HTERT RPE-1 (cell line): Measurements from ENCODE around the gene SCYL1.

Experiments
- in situ Hi-C: fragments of 300-500 bp; cut with MboI; formaldehyde crosslinking; loops from 4 replicates; pipeline ENCODE4 v1.14.3; 2020; ENCODE audit warnings: low sequenced_read_pairs

The SCYL1 gene

GRCh38 chr11:65579291-65579690, 54.4 kb downstream of the SCYL1 start:
- in situ Hi-C loops: no loop called here

- in situ Hi-C loops: no loop called here
These were observed 55.3 kb downstream of the SCYL1 start for GRCh38 chr11:65580031-65580692.

GRCh38 chr11:65580756-65581155, 55.9 kb downstream of the SCYL1 start:
- in situ Hi-C loops: no loop called here

GRCh38 chr11:65581928-65582327, 57.0 kb downstream of the SCYL1 start:
- in situ Hi-C loops: no loop called here

GRCh38 chr11:65583589-65583988, 58.7 kb downstream of the SCYL1 start:
- in situ Hi-C loops: no loop called here

GRCh38 chr11:65584106-65584505, 59.2 kb downstream of the SCYL1 start:
- in situ Hi-C loops: no loop called here

DNA sequence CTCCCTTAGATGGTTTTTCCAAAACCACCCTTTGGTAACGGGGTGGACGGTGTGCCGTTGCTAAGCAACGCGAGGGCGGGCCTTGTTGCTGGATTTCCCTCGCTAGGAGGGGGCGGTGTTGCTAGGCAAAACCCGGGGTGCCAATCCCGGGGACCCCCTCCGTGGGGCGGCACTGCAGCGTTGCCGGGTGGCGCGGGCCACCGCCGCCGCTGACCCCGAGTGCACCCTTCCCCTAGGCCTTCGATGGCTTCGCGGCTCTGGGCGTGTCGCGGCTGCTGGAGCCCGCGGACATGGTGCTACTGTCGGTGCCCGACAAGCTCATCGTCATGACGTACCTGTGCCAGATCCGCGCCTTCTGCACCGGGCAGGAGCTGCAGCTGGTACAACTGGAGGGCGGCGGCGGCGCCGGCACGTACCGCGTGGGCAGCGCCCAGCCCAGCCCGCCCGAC, 59.9 kb downstream of the SCYL1 start:
- in situ Hi-C loops: no loop called here

DNA sequence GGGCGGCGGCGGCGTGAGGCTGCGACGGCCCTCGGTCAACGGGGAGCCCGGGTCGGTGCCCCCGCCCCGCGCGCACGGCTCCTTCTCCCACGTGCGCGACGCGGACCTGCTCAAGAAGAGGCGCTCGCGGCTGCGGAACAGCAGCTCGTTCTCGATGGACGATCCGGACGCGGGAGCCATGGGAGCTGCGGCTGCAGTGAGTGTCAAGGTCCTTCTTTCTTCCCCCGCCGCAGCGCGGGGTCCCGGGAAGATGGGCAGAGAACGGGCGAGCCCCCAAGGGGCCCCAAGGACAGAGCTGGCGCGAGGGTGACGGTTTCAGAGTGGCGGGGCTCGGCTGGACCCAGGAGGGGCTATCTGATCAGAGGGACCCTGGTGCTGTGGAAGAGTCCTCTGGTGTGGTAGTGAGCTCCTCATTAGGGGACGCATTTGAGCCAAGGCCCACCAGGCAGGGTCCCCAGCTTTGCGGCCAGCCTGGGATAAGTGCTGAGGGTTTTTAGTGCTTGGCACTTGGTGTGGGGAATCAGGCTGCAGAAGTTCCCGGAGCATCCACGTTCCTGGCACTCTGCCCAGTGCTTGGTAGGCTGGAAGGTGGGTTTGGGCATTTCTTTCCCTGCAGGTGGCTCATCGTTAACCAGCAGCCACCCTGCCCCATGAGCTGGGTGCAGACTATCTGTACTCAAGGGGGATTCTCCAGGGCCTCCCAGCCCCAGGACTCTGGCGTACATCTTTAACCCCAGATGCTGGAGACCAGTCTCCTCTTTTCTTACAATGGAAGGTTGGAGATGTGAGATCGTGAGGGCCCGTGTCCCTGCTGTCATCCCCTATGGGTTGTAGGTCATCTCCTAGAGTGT, 60.7 kb downstream of the SCYL1 start:
- in situ Hi-C loops: no loop called here

- in situ Hi-C loops: no loop called here
These were observed 61.4 kb downstream of the SCYL1 start for GRCh38 chr11:65586247-65586630.

DNA sequence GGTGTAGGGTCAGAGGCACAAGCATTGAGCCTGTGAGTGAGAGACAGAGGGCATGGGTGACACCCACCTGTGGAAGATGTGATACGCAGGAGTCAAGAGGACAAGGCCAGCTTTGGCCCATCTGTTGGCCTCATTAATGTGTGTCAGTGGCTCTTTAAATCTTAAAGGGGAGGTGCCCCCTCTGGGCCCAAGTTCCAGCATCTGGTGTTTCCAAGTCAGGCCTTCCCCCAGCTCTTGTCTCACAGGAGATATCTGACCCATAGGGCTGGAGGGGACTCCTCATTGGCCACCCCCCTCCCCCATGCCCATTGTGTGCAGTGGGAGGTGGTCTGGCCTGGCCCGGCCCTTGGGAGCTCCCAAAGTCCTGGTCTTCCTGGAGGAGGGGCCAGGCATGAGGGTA, 61.8 kb downstream of the SCYL1 start:
- in situ Hi-C loops: no loop called here
